ENCODE results near the gene SLC25A47. TPM values are rescaled to one million over a fixed set of nuclear protein-coding genes. Genes with fewer than 3 reads are reported as not detected.

SLC25A47 gene
- total RNA-seq, 1 experiment from 2014 or later, result not detected

DNA sequence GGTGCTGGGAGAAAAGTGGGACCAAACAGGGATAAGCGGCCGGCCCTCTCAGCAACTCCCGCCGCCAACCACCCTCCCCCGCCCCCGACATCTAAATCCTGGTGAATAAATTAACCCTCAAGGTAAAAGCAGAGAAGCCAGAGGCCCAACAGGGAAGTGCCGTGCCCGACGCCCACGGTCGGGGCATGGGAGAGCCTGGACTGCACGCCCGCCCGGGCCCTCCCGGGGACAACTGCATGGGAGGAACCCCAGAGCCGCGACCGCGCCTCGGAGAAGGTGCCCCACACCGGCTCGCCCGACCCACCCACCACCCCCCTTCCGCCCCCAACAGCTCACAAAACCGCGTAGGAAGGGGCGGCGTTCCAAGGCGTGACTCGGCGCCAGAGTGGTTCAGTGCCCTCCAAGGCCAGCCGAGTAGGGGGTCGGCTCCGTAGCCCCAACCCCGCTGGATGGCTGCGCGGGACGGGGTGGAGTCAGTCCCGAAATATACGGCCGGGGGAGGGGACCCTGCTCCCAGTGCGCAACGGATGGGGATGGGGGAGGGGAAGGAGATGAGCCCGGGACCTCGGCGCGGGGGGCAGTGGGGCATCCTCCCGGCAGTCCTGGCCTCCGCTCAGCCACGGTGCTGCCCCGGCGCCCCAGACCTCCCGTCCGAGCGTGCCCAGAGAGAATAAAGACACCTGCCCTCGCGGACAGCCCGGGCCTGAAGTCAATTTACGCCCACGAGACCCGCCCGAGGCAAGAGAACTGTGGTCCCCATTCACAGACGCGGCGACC, 17.6 kb upstream of the SLC25A47 start (continued):
- no peak for TF ChIP-seq ESRRA (CRISPR knock-in tag; IDR thresholded peaks at IDR 0.05; ENCODE audit: borderline replicate concordance)
- TF ChIP-seq, protein P1, sequence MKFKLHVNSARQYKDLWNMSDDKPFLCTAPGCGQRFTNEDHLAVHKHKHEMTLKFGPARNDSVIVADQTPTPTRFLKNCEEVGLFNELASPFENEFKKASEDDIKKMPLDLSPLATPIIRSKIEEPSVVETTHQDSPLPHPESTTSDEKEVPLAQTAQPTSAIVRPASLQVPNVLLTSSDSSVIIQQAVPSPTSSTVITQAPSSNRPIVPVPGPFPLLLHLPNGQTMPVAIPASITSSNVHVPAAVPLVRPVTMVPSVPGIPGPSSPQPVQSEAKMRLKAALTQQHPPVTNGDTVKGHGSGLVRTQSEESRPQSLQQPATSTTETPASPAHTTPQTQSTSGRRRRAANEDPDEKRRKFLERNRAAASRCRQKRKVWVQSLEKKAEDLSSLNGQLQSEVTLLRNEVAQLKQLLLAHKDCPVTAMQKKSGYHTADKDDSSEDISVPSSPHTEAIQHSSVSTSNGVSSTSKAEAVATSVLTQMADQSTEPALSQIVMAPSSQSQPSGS (CRISPR knock-in tag; IDR thresholded peaks at IDR 0.05; ENCODE audit: borderline replicate concordance, low read depth), result no peak
- TF ChIP-seq, protein P2, sequence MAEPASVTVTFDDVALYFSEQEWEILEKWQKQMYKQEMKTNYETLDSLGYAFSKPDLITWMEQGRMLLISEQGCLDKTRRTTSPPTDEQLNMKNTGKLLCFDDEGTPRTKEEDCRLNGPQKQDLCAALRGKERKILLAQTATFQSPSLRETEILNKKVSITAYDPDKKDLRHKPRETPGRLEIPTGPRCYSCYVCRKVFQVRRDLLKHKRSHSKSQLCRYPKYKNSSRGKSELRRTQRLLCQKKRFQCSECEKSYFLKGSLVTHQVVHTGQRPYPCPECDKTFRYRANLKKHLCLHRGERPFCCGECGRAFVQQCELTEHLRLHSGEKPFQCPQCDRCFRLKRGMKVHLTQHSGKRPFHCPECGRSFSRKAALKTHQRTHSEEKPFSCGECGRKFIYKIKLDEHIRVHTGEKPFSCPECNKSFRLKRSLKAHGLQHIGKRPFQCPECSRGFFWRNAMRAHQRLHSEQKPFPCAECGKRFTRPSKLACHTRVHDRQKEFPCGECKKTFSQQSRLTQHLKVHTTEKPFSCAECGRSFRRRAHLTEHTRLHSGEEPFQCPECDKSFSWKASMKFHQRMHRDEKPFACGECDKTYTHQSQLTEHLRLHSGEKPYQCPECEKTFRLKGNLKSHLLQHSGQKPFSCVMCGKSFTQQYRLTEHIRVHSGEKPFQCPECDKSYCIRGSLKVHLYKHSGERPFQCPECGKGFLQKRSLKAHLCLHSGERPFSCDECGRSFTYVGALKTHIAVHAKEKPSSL (CRISPR knock-in tag; conservative IDR thresholded peaks at IDR 0.05), result no peak
- no peak for TF ChIP-seq SMAD4 (CRISPR knock-in tag; IDR thresholded peaks at IDR 0.05)
- no peak for TF ChIP-seq ZNF121 (CRISPR knock-in tag; IDR thresholded peaks at IDR 0.05)
- TF ChIP-seq NR3C1 (CRISPR knock-in tag; conservative IDR thresholded peaks at IDR 0.05; ENCODE audit: low read depth), result no peak

DNA sequence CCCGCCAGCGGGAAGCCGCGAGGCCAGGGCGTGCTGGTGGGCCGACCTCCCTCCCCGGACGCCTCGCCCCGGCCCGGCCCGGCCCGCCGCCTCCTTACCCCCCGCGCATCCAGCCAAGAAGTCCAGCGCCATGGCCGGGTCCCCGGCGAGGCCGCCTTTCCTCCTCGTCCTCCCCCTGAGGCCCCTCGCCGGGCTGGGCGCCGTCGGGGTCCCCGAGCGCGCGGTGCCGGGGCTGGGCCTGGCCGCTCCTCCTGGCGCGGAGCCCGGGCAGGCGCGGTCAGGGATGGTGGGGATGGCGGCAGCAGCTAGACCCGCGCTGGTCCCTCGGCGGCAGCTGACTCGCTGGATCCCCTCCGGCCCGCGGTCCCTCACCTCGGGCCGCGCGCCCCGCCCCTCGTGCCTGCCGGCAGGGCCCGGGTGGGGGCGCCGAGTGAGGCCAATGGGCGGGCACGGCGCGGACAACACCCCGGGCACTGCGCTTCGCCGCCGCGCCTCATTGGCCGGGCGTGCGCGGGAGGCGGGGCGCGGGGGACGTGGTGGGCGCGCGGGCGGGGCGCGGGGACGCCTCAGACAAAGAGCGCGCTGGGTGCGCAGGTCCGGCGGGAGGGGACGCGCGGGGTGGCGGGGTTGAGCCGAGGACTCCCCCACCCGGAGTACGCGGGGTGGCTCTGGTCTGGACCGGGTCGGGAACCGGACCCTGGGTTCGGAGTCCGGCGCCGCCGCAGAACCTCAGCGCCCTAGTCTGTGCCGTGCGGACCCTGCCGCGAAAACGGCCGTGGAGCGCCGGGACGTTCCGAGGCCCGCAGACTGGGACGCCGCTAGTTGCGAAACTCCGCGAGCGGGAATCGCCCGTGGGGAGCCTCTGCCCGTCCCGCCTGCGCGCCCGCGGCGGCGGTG, 16.8 kb upstream of the SLC25A47 start, which contains the start of gene SLC25A29:
Gene SLC25A29 (minus strand): TSS at position 344 of the 897 bp plus-strand sequence. CDS start 212 bp downstream, at position 132.
- Mint-ChIP-seq H3K27ac (peak within 1 kb of the TSS; percentile 88; the same call in 1 of the 2 replicates), H3K9me3 (no peaks in the 10 kb centered on the region), H3K4me1 (peaks cover 38% of the 10 kb centered on the region), H3K27me3 (ENCODE audit: low read depth) (peaks cover 6% of the 10 kb centered on the region), H3K4me3 (peak within 1 kb of the TSS; percentile 91), H3K36me3 (peaks cover 12% of the 10 kb centered on the region)
- TF ChIP-seq TEAD1 (CRISPR knock-in tag; IDR thresholded peaks at IDR 0.05) (peak; percentile 42; the same call in 1 of the 2 replicates), ZNF121 (CRISPR knock-in tag; IDR thresholded peaks at IDR 0.05) (no peak), NFYB (CRISPR knock-in tag; conservative IDR thresholded peaks at IDR 0.05; ENCODE audit: low read depth) (peak; percentile 90), ZNF263 (CRISPR knock-in tag; IDR thresholded peaks at IDR 0.05; ENCODE audit: low read depth) (0 out of 2 replicates have a peak, but pooled peaks have one; percentile 33), NFATC4 (CRISPR knock-in tag; IDR thresholded peaks at IDR 0.05) (0 out of 2 replicates have a peak, but pooled peaks have one; percentile 15), CREM (CRISPR knock-in tag; IDR thresholded peaks at IDR 0.05) (peak; percentile 80), ZNF416 (CRISPR knock-in tag; IDR thresholded peaks at IDR 0.05) (0 out of 2 replicates have a peak, but pooled peaks have one; percentile 21), ESRRA (CRISPR knock-in tag; IDR thresholded peaks at IDR 0.05; ENCODE audit: borderline replicate concordance) (peak; percentile 70; the same call in 1 of the 2 replicates), FOXK1 (CRISPR knock-in tag; IDR thresholded peaks at IDR 0.05) (peak; percentile 76), KAT7 (CRISPR knock-in tag; IDR thresholded peaks at IDR 0.05; ENCODE audit: borderline replicate concordance) (0 out of 2 replicates have a peak, but pooled peaks have one; percentile 24), ZNF317 (CRISPR knock-in tag; IDR thresholded peaks at IDR 0.05; ENCODE audit: borderline replicate concordance, low read depth) (peak; percentile 47; the same call in 1 of the 2 replicates), SP1 (CRISPR knock-in tag; conservative IDR thresholded peaks at IDR 0.05) (peak; percentile 96), ETV6 (CRISPR knock-in tag; IDR thresholded peaks at IDR 0.05) (peak; percentile 77; the same call in 1 of the 2 replicates), TP53 (CRISPR knock-in tag; IDR thresholded peaks at IDR 0.05) (peak; percentile 58; the same call in 1 of the 2 replicates), JUN (CRISPR knock-in tag; IDR thresholded peaks at IDR 0.05) (no peak; the same call in 1 of the 2 replicates), FOXP1 (CRISPR knock-in tag; IDR thresholded peaks at IDR 0.05; ENCODE audit: borderline replicate concordance) (peak; percentile 54; the same call in 1 of the 2 replicates)
- TF ChIP-seq, protein P3, sequence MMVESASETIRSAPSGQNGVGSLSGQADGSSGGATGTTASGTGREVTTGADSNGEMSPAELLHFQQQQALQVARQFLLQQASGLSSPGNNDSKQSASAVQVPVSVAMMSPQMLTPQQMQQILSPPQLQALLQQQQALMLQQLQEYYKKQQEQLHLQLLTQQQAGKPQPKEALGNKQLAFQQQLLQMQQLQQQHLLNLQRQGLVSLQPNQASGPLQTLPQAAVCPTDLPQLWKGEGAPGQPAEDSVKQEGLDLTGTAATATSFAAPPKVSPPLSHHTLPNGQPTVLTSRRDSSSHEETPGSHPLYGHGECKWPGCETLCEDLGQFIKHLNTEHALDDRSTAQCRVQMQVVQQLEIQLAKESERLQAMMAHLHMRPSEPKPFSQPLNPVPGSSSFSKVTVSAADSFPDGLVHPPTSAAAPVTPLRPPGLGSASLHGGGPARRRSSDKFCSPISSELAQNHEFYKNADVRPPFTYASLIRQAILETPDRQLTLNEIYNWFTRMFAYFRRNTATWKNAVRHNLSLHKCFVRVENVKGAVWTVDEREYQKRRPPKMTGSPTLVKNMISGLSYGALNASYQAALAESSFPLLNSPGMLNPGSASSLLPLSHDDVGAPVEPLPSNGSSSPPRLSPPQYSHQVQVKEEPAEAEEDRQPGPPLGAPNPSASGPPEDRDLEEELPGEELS (CRISPR knock-in tag; IDR thresholded peaks at IDR 0.05), result 0 out of 2 replicates have a peak, but pooled peaks have one; percentile 41
- TF ChIP-seq, protein P4, sequence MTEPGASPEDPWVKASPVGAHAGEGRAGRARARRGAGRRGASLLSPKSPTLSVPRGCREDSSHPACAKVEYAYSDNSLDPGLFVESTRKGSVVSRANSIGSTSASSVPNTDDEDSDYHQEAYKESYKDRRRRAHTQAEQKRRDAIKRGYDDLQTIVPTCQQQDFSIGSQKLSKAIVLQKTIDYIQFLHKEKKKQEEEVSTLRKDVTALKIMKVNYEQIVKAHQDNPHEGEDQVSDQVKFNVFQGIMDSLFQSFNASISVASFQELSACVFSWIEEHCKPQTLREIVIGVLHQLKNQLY (CRISPR knock-in tag; IDR thresholded peaks at IDR 0.05), result no peak
- TF ChIP-seq, protein P5, sequence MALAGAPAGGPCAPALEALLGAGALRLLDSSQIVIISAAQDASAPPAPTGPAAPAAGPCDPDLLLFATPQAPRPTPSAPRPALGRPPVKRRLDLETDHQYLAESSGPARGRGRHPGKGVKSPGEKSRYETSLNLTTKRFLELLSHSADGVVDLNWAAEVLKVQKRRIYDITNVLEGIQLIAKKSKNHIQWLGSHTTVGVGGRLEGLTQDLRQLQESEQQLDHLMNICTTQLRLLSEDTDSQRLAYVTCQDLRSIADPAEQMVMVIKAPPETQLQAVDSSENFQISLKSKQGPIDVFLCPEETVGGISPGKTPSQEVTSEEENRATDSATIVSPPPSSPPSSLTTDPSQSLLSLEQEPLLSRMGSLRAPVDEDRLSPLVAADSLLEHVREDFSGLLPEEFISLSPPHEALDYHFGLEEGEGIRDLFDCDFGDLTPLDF (CRISPR knock-in tag; IDR thresholded peaks at IDR 0.05), result no peak
- ATAC-seq (peak; percentile 75), DNase-seq (ENCODE audit: low spot score) (peak; percentile 86)
- ChIA-PET CTCF (interaction anchor here (1.5 to 1.7 kb wide), 2 partner anchors 17 to 21 kb away, joined by 8 to 9 read pairs; no protein-coding TSS in a partner anchor), POLR2A (no interaction called here)
